ENCODE measurements around the gene DYNC1I1. TPM values are rescaled to one million over a fixed set of nuclear protein-coding genes. Genes with fewer than 3 reads are reported as not detected.

The DYNC1I1 gene
- total and polyA plus RNA-seq, 2 donors (not counting 1 experiment from before 2014, with no cell fraction given), result 0.17 to 0.30 TPM

DNA sequence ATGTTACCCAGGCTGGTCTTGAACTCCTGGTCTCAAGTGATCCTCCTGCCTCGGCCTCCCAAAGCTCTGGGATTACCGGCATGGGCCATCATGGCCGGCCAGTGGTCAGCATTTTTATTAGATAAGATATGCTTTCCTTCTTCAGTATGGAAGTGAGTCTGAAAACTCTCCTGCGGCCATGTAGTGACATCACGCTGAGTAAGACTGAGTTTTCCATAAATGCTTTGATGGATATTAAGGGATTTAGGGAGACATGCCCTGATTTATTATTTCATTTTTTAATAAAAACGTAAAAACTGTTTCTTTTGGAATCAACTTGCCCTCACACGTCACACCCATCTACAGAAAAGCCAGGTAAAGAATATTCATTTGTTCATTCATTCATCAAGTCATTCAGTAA, 48.4 kb downstream of the DYNC1I1 start:
- Histone ChIP-seq H3K27ac (ENCODE audit: insufficient read depth, low read length) (no peak overlapping the region), H3K4me2 (ENCODE audit: extremely low read depth, insufficient read depth, low read length) (no peak overlapping the region), H2AFZ (ENCODE audit: low read length) (no peak overlapping the region), H3K9ac (ENCODE audit: insufficient read depth, low read length) (no peak overlapping the region), H4K20me1 (ENCODE audit: control insufficient read depth, extremely low read depth, insufficient read depth, low read length) (no peaks in the 10 kb centered on the region), H3K4me1 (ENCODE audit: control insufficient read depth, extremely low read depth, insufficient read depth, low read length) (no peaks in the 10 kb centered on the region), H3K27me3 (ENCODE audit: control insufficient read depth, insufficient read depth, low read length) (no peaks in the 10 kb centered on the region), H3K4me3 (replicated peaks in 1 of 4; ENCODE audit: control extremely low read depth in 1 of 4, insufficient read depth in 1 of 4, low read depth in 3 of 4, low read length in 4 of 4) (no peak overlapping the region), H3K36me3 (ENCODE audit: control insufficient read depth, insufficient read depth, low read length) (no peaks in the 10 kb centered on the region), H3K79me2 (ENCODE audit: control insufficient read depth, insufficient read depth, low read length) (no peaks in the 10 kb centered on the region), H3K9me3 (ENCODE audit: control insufficient read depth, insufficient read depth, low read depth, low read length) (no peaks in the 10 kb centered on the region)
- TF ChIP-seq, protein P1, sequence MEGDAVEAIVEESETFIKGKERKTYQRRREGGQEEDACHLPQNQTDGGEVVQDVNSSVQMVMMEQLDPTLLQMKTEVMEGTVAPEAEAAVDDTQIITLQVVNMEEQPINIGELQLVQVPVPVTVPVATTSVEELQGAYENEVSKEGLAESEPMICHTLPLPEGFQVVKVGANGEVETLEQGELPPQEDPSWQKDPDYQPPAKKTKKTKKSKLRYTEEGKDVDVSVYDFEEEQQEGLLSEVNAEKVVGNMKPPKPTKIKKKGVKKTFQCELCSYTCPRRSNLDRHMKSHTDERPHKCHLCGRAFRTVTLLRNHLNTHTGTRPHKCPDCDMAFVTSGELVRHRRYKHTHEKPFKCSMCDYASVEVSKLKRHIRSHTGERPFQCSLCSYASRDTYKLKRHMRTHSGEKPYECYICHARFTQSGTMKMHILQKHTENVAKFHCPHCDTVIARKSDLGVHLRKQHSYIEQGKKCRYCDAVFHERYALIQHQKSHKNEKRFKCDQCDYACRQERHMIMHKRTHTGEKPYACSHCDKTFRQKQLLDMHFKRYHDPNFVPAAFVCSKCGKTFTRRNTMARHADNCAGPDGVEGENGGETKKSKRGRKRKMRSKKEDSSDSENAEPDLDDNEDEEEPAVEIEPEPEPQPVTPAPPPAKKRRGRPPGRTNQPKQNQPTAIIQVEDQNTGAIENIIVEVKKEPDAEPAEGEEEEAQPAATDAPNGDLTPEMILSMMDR (conservative IDR thresholded peaks at IDR 0.05 in 1 of 2, IDR thresholded peaks at IDR 0.05 in 1 of 2; ENCODE audit: low read depth in 1 of 2, low read length in 2 of 2), result no peak
- DNase-seq (ENCODE audit: low read depth in 2 of 2), result no peak

DNA sequence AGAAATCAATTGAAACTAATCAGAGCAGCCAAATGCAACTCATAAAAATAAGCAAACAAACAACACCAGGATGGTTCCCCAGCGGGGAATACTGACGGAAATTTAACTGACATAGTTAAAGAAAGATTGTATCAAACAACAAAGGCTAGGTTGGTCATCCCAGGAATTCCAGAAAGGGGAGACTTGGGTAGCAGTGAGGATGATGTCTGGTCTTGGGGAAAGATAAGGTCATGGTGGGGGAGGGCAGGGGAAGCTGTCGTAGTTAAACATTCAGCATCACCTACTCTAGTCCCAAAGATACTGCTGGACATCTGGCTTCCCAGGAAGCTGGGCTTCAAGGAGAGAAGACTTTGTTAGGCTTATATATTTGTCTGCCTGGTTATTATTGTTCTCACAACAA, 50.4 kb downstream of the DYNC1I1 start:
- no peak overlapping the region for H3K4me3 ChIP-seq (replicated peaks in 1 of 4; ENCODE audit: control extremely low read depth in 1 of 4, insufficient read depth in 1 of 4, low read depth in 3 of 4, low read length in 4 of 4)
- H3K27me3 ChIP-seq (ENCODE audit: control insufficient read depth, insufficient read depth, low read length), result no peaks in the 10 kb centered on the region
- no peak overlapping the region for H3K27ac ChIP-seq (ENCODE audit: insufficient read depth, low read length)
- H3K79me2 ChIP-seq (ENCODE audit: control insufficient read depth, insufficient read depth, low read length), result no peaks in the 10 kb centered on the region
- H3K36me3 ChIP-seq (ENCODE audit: control insufficient read depth, insufficient read depth, low read length), result no peaks in the 10 kb centered on the region
- H3K4me2 ChIP-seq (ENCODE audit: extremely low read depth, insufficient read depth, low read length), result no peak overlapping the region
- TF ChIP-seq, protein P1 (conservative IDR thresholded peaks at IDR 0.05 in 1 of 2, IDR thresholded peaks at IDR 0.05 in 1 of 2; ENCODE audit: low read depth in 1 of 2, low read length in 2 of 2), result no peak
- TF ChIP-seq EZH2 (IDR thresholded peaks at IDR 0.05; ENCODE audit: low read length, missing control alignments), result no peak
- H4K20me1 ChIP-seq (ENCODE audit: control insufficient read depth, extremely low read depth, insufficient read depth, low read length), result no peaks in the 10 kb centered on the region
- no peak for DNase-seq (ENCODE audit: low read depth in 2 of 2)
- H3K9me3 ChIP-seq (ENCODE audit: control insufficient read depth, insufficient read depth, low read depth, low read length), result no peaks in the 10 kb centered on the region
- no peaks in the 10 kb centered on the region for H3K4me1 ChIP-seq (ENCODE audit: control insufficient read depth, extremely low read depth, insufficient read depth, low read length)
- no peak overlapping the region for H2AFZ ChIP-seq (ENCODE audit: low read length)
- no peak overlapping the region for H3K9ac ChIP-seq (ENCODE audit: insufficient read depth, low read length)

GRCh38 chr7:95824616-95825015, 52.3 kb downstream of the DYNC1I1 start:
- Histone ChIP-seq H3K4me3 (replicated peaks in 1 of 4; ENCODE audit: control extremely low read depth in 1 of 4, insufficient read depth in 1 of 4, low read depth in 3 of 4, low read length in 4 of 4) (no peak overlapping the region), H3K9me3 (ENCODE audit: control insufficient read depth, insufficient read depth, low read depth, low read length) (no peaks in the 10 kb centered on the region), H3K27me3 (ENCODE audit: control insufficient read depth, insufficient read depth, low read length) (no peaks in the 10 kb centered on the region), H3K36me3 (ENCODE audit: control insufficient read depth, insufficient read depth, low read length) (no peaks in the 10 kb centered on the region), H3K4me2 (ENCODE audit: extremely low read depth, insufficient read depth, low read length) (no peak overlapping the region), H2AFZ (ENCODE audit: low read length) (no peak overlapping the region), H3K27ac (ENCODE audit: insufficient read depth, low read length) (no peak overlapping the region), H3K9ac (ENCODE audit: insufficient read depth, low read length) (no peak overlapping the region), H3K4me1 (ENCODE audit: control insufficient read depth, extremely low read depth, insufficient read depth, low read length) (no peaks in the 10 kb centered on the region), H3K79me2 (ENCODE audit: control insufficient read depth, insufficient read depth, low read length) (no peaks in the 10 kb centered on the region), H4K20me1 (ENCODE audit: control insufficient read depth, extremely low read depth, insufficient read depth, low read length) (no peaks in the 10 kb centered on the region)
- TF ChIP-seq, protein P1 (conservative IDR thresholded peaks at IDR 0.05 in 1 of 2, IDR thresholded peaks at IDR 0.05 in 1 of 2; ENCODE audit: low read depth in 1 of 2, low read length in 2 of 2), result no peak
- TF ChIP-seq EZH2 (IDR thresholded peaks at IDR 0.05; ENCODE audit: low read length, missing control alignments), result no peak
- DNase-seq (ENCODE audit: low read depth in 2 of 2), result no peak

All from fibroblast of lung (primary cell).